GM19455 (cell line): ENCODE measurements around the gene SLC16A9.
"Not testable (repeated sequence)": the region's sequence is repeated elsewhere in the genome, so short reads cannot be mapped to it uniquely, and the experiment has no call there.

Experiments
- ATAC-seq: cut with Tn5 transposase; IDR thresholded peaks from one replicate; pipeline ENCODE4 v1.9.1; 2021; ENCODE audit not compliant: unreplicated experiment

Gene SLC16A9

GRCh38 chr10:59678884-59679301 is 30.8 kb downstream of the SLC16A9 start:
- no peak for ATAC-seq

DNA sequence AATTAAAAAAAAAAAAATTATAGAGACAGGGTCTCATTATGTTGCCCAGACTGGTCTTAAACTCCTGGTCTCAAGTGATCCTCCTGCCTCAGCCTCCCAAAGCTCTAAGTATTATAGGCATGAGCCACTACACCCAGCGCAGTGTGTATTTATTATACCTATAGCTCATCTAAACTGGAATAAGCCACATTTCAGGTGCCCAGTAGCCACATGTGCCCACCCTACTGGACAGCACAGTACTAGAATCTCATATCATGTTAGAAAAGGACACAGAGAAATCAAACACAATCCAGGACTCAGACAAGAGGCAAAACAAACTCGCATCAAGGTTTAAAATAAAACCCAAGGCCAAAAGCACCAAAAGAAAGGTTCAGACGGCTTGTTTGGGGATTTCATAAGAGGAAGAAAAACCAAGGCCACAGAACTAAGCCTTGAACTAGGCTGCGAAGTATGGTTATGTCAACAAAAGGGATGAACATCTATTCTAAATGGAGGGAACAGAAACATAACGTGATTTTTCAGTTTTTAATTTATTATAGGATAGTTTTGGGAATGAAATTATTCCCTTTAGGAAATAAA is 32.3 kb downstream of the SLC16A9 start:
- ATAC-seq: no peak

- no peak for ATAC-seq
Measured at GRCh38 chr10:59675812-59676211, 33.8 kb downstream of the SLC16A9 start.

- no peak for ATAC-seq
Measured at GRCh38 chr10:59674215-59674836, 35.3 kb downstream of the SLC16A9 start.

DNA sequence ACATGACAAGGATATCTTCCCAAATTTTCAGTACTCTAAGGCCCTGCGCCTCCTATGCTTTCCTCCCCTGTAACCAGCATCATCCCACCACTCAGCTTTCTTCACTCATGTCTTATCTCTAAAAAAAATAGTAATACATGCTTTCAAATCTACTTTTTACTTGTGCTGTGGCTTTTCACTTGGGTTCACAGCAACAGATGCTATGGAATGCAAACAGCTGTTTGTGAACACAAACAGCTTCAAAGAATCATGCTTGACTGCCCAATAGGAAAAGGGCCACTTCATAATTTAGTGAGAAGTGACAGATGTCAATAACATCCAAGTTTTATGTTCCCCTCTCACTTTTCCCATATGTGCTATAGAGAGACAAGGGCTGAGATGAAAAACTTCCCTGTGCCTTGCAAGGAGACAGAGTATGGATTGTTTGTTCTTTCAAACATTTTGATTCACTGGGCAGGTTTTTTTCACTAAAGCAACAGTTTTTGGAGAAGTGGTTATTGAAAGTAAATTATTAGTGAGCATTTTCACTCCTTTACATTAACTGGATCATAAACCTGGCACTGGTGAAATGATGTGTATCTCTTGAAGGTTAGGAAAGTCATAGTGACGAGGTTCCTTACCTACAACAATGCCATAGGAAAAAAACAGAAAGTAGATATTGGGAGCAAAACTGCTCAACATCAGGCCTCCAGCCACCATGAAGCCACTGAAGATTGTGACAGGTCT is 37.3 kb downstream of the SLC16A9 start:
- ATAC-seq: no peak

- no peak for ATAC-seq
Measured at GRCh38 chr10:59670269-59670668, 39.4 kb downstream of the SLC16A9 start.

GRCh38 chr10:59668096-59668495 is 41.6 kb downstream of the SLC16A9 start:
- ATAC-seq: no peak

DNA sequence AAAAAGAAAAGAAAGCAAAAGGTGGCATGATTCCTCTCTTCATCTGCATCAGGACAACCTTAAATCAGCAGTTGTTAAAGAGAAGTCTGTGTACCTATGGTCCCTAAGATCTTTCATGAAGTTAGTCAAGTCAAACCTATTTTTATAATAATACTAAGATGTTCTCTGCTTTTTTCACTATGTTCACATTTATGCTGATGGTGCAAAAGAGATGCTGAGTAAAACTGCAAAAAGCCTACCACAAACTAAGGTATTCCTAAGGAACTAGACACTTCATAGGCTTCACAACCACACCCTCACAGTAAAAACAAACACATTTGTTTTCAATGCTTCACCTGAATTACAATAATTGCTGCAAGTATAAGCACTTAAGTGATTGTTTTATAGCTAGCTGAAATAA is 43.3 kb downstream of the SLC16A9 start:
- no peak for ATAC-seq

- ATAC-seq: not testable (repeated sequence)
Measured at GRCh38 chr10:59663213-59663612, 46.4 kb downstream of the SLC16A9 start.

DNA sequence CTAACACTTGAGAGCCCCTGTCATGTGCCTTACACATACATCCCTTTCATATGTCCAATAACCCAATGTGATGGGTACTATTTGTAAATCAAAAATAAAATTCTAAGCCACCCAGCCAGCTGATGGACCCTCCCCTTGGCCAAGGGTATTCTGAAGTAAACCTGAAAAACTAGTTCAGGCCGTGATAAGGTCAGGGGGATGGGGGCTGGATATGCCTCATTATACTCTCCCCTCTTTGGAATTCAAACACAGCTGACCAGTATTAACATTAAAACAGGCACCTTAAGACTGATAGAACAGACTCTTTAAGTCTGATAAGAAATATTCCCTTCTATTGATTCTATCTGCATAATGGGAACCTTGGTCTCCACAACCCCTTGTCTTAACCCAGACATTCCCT is 51.9 kb downstream of the SLC16A9 start:
- no peak for ATAC-seq

DNA sequence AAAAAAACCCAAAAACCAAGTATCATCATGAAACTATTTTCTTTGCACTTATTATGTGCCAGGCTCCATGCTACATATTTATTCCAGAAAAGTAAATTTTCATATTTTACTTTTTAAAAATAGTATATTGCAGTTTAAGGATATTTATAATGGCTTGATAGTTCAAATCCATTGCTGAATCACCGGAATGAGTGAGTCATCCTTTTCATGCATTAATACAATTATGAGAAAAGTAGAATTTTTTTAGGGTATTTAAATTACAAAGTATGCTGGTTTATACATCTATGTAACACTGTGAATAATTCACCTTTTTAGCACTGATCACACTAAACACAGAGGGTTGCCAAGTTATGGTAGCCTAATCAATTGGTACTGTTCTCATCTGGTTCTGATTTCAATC is 54.3 kb downstream of the SLC16A9 start:
- no peak for ATAC-seq

GRCh38 chr10:59654007-59654406 is 55.6 kb downstream of the SLC16A9 start:
- ATAC-seq: no peak

DNA sequence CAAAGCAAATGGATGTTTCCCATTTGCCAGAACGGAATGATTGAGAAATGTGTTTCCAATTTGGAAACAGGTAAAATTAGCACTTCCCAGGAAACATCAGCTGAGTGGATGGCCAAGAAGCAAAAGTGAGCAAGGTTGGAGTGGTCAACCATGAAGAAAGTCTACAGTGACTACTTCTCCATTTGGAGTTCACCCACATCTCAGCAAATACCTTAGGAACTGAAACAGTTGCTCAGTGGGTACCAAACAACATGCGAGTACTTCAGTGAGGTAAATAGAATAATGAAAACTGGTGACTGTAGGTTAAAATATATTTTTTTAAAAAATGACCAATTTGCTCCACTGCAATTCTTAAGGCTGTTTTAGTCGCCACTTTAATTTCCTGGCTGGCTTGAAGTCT is 57.7 kb downstream of the SLC16A9 start:
- ATAC-seq: no peak

- ATAC-seq: no peak
Measured at GRCh38 chr10:59649606-59650346, 59.9 kb downstream of the SLC16A9 start.

GRCh38 chr10:59648711-59649201 is 60.9 kb downstream of the SLC16A9 start:
- ATAC-seq: no peak

- no peak for ATAC-seq
Measured at GRCh38 chr10:59644841-59645240, 64.8 kb downstream of the SLC16A9 start.

GRCh38 chr10:59641688-59642087 is 68.0 kb downstream of the SLC16A9 start:
- ATAC-seq: not testable (repeated sequence)

DNA sequence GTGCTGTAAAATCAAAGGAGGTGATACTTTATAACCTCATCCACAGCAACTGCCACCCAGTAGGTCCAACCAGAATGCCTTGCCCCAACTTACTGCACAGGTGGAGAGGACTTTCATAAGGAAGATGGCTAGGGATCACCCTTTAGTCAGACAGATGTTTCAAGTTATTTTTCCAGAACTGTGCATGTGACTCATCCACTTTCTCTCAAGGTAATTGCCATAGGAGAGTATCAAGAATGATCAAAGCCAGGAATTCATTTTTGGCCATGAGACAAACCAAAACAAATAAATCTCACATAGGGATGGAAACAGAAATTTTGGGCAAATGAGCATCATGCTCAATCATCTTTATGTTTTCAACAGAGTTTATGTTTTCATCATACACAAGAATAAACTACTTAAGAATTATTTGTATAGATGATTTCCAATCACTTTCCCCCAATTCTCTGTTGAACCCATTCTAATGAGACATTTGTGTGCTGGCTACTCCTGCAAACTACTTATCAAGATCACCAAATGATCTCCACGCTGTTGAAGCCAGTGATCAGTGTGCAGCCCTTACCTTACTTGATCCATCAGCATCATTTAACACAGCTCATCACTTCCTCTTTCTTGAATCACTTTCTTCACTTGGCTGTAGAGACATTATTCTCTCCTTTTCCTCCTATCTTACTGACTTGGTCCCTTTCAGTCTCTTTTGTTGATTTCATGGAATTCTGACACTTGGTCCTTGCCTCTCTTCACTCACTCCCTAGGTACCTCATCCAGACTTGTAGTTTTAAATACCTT is 74.0 kb downstream of the SLC16A9 start:
- ATAC-seq: no peak

DNA sequence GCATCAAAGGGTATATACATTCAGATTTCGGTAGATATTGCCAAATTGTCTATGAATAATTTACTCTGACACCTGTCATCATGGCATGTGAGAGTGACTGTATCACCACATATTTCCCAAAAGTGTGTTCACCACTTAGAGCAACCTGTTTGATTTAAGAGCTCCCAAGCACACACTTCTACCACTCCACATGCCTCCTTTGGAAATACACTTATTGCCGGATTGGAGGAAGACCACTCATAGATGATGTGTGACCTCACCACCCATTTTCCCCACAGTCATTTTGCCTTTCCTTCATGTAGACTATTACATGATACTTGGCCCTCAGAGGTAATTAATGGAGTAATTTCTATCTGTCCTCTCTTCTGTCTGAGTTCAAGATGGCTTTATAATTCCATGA is 75.5 kb downstream of the SLC16A9 start:
- ATAC-seq: no peak

DNA sequence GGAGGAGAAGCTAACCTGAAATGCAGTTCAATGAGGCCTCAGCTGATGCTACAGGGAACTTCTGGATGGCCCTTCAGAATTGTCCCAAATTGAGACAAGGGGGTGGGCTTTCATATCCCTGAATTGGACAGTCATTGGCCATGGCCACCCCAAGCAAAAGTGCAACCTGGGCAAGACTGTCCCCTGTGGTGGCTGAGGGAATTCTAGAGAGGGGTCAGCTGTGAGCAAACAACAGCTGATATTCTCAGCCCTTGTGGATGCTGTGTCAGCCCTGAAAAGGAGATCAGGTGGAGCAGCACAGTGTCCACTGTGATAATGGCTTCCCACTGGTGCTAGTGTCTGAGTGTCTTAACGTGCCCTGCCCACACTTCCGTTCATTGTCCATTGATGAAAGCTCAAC is 76.6 kb downstream of the SLC16A9 start:
- no peak for ATAC-seq
